ENCODE data around the gene NFIX. TPM values are rescaled to one million over a fixed set of nuclear protein-coding genes. Genes with fewer than 3 reads are reported as not detected.
A peak's percentile ranks its signal among the peaks of the same experiment; 100 is the strongest.

NFIX gene
- total RNA-seq, 1 donor from 2014 or later: 118 TPM

DNA sequence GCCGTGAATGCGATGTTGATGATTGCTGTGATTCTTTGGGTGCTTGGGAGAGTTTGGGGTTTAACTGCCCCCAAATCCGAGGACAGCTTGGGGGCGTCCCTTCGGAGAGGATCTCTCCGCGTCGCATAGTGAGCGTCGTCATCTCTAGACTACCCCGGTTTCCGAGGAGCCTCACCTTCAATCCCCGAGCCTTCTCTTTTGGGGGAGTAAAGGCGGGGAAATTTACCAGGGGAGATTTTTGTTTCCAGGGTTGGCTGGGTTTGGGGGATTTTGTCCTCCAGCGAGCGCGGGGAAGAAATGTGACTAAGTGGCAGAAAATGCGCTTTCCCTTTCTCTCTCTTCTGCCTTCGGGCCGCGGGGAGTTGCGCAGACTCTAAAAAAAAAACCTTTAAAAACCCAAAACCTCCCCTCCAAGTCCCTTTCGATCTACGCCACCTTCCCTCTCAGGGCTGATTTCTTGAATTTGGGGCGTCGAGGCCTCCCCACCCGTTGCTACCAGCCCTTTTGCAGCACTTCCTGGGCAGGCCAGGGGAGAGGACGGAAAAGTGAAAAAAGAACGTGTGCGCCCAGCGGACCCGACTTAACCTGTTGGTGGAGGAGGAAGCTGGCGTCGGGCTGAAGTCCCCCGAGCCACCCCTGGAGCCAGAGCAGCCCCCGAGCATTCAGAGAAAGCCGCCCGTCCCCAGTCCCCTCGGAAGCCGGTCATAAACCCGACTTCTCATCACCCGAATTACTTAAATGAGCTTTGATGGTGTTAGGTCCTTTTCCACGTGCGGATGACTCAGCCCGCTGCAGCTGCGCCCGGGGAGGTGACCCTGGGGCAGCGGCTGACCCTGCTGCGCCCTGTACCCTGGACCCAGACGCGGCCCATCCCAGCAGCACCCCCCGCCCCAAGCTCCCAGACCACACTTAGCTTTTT is 17.7 kb downstream of the NFIX start:
- intact Hi-C loops (cut with micrococcal nuclease): no loop called here
- Histone ChIP-seq H3K4me1 (peaks cover 100% of the 10 kb centered on the region), H3K27me3 (ENCODE audit: low read depth) (no peaks in the 10 kb centered on the region), H3K4me3 (peak overlapping the region; percentile 59), H3K36me3 (no peaks in the 10 kb centered on the region), H3K27ac (replicated peaks) (peak overlapping the region; percentile 94), H3K9me3 (replicated peaks) (no peaks in the 10 kb centered on the region)
- TF ChIP-seq, protein P1, sequence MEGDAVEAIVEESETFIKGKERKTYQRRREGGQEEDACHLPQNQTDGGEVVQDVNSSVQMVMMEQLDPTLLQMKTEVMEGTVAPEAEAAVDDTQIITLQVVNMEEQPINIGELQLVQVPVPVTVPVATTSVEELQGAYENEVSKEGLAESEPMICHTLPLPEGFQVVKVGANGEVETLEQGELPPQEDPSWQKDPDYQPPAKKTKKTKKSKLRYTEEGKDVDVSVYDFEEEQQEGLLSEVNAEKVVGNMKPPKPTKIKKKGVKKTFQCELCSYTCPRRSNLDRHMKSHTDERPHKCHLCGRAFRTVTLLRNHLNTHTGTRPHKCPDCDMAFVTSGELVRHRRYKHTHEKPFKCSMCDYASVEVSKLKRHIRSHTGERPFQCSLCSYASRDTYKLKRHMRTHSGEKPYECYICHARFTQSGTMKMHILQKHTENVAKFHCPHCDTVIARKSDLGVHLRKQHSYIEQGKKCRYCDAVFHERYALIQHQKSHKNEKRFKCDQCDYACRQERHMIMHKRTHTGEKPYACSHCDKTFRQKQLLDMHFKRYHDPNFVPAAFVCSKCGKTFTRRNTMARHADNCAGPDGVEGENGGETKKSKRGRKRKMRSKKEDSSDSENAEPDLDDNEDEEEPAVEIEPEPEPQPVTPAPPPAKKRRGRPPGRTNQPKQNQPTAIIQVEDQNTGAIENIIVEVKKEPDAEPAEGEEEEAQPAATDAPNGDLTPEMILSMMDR (IDR thresholded peaks at IDR 0.05; ENCODE audit: borderline replicate concordance): no peak
- DNase-seq: peak; percentile 63

- TF ChIP-seq, protein P1 (IDR thresholded peaks at IDR 0.05; ENCODE audit: borderline replicate concordance): no peak
- peak overlapping the region; percentile 94 for H3K27ac ChIP-seq (replicated peaks)
- peak overlapping the region; percentile 59 for H3K4me3 ChIP-seq
- H3K4me1 ChIP-seq: peaks cover 100% of the 10 kb centered on the region
- no peaks in the 10 kb centered on the region for H3K9me3 ChIP-seq (replicated peaks)
- no peaks in the 10 kb centered on the region for H3K27me3 ChIP-seq (ENCODE audit: low read depth)
- intact Hi-C loops (cut with micrococcal nuclease): no loop called here
- no peak for DNase-seq
- H3K36me3 ChIP-seq: no peaks in the 10 kb centered on the region
Observed at GRCh38 chr19:13013649-13014048, 18.4 kb downstream of the NFIX start.

GRCh38 chr19:13014101-13014920 is 19.0 kb downstream of the NFIX start:
- peak overlapping the region; percentile 59 for H3K4me3 ChIP-seq
- TF ChIP-seq, protein P1 (IDR thresholded peaks at IDR 0.05; ENCODE audit: borderline replicate concordance): no peak
- DNase-seq: no peak
- intact Hi-C loops (cut with micrococcal nuclease): no loop called here
- peaks cover 100% of the 10 kb centered on the region for H3K4me1 ChIP-seq
- H3K27me3 ChIP-seq (ENCODE audit: low read depth): no peaks in the 10 kb centered on the region
- no peaks in the 10 kb centered on the region for H3K36me3 ChIP-seq
- peak overlapping the region; percentile 94 for H3K27ac ChIP-seq (replicated peaks)
- H3K9me3 ChIP-seq (replicated peaks): no peaks in the 10 kb centered on the region

DNA sequence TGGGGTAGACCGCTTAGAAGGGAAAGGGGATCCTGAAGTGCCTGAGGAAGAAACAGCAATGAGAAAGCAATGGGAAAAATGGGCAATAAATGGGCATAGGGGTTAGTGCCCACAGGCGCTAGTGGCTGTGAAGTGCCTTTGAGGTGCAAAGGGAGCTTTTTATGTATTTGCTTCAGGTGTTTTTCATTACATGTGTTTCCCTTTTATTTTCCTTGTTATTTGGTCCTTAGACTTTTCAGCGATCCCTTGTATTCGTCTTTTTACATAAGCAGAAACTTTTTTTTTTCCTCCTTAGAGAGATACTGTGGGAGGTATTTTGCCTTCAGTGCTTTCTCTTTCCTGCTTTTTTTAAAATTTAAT is 19.6 kb downstream of the NFIX start:
- intact Hi-C loops (cut with micrococcal nuclease): no loop called here

More for the DNA sequence above, 19.6 kb downstream of the NFIX start:
- peak overlapping the region; percentile 94 for H3K27ac ChIP-seq (replicated peaks)
- TF ChIP-seq, protein P1 (IDR thresholded peaks at IDR 0.05; ENCODE audit: borderline replicate concordance): no peak
- H3K9me3 ChIP-seq (replicated peaks): no peaks in the 10 kb centered on the region
- peaks cover 100% of the 10 kb centered on the region for H3K4me1 ChIP-seq
- H3K27me3 ChIP-seq (ENCODE audit: low read depth): no peaks in the 10 kb centered on the region
- DNase-seq: no peak
- peak overlapping the region; percentile 59 for H3K4me3 ChIP-seq
- H3K36me3 ChIP-seq: no peaks in the 10 kb centered on the region

Data from left ventricle myocardium inferior (tissue), 1 donor.